ENCODE measurements around the gene SETDB1.

SETDB1 gene

DNA sequence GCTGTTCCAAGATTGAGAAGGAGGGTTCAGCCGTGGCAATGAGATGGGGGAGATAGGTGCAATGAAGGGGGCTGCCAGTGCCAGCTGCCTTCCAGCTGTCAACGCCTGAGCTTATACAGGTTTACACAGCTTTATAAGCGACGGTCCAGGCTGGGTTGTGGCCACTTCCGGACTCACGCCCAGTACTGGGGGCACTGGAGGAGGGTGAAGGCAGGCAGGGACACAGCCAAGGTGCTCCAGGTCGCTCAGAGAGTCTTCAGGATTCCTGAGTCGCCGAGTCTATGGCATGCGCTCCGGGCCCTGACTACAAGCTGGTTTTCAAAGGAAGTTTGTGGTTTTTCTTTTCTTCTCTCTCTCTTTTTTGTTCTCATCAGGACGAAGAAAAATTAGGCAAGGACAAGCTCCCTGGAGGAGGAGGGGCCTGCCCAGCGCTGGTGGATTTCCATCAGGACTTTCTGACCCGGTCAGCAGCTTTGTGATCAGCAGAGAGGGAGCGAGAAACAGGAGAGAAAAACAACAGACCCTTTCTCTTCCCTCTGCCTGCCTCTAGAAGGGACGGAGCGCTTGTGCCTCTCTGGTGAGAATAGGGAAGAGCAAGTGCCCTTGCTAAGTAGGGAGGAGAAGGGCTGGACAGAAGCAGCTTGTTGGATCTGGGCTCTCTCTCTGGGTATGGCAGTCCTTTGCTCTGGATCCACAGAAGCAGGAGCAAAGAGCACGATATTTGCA lies 80.3 kb downstream of the SETDB1 start, which contains the start of gene MINDY1:
Gene MINDY1 (minus strand): TSS at position 576 of the 726 bp plus-strand sequence. CDS start 4,285 bp downstream, outside the sequence.
- DNase-seq: no peak

DNA sequence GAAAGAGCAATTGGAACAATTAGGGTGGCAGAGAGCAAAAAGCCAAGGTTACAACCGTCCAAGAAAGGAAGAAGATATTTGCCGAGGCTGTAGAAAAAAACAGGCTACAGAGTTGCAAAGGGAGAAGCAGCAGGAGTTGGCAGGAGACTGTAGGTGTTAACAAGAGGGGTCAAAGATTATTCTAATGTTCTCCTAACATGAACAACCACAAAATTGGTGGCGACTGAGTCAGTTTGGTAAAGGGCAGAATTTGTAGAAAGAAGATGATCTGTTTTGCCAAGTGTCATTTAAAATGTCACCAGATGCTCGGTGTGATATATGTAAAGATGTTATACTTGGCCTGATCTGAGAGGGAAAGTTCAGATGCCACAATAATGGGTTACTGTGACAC lies 81.7 kb downstream of the SETDB1 start:
- DNase-seq: no peak

DNA sequence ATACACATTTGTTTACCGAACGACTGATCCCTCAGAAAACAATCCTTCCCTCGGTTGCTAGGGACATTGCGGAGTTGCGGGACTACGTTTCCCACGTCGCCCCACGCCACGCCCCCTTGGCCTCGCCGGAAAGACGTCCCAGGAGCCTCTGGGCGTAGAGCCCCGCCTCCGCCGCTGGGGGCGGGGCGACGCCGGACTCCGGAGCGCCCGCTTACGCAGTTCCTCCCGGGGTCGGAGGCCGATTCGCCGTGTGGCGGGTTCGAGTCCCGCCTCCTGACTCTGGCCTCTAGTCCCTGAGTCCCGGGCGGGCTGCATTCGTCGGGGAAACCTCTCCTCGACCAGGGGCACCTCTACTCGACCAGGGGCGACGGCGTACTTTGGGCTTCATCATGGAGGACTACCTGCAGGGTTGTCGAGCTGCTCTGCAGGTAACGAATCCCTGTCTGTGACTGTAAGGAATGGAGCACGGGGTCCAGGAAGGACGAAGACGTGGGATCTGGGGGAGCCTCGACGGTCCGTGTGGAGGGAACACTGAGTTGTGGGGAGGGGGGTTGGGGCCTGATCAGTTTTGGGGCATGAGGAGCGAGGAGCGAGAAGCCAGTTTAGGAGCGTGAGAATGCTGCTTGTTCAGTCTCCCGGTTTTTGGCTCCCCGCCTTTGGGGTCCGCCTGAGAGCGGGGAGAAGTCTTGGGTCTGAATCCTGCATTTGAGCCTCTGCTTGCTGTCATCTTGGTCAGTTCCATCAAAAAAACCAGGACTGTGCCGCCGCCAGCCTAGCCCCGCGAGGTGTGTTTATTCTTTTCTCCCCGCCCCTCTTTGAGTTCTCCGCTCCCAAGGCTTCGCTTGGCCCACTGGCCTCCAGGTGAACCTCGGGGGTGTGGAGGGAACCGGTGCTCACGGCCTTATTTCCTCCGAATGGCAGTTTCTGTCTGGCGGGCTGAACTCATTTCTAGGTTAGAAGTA lies 82.4 kb downstream of the SETDB1 start, which contains the start of gene PRUNE1:
Gene PRUNE1 (plus strand): TSS at position 206 of the 962 bp plus-strand sequence. CDS start 184 bp downstream, at position 390.
- DNase-seq: peak; percentile 97

- no peak for DNase-seq
Observed at GRCh38 chr1:151009206-151009587, 83.0 kb downstream of the SETDB1 start.

DNA sequence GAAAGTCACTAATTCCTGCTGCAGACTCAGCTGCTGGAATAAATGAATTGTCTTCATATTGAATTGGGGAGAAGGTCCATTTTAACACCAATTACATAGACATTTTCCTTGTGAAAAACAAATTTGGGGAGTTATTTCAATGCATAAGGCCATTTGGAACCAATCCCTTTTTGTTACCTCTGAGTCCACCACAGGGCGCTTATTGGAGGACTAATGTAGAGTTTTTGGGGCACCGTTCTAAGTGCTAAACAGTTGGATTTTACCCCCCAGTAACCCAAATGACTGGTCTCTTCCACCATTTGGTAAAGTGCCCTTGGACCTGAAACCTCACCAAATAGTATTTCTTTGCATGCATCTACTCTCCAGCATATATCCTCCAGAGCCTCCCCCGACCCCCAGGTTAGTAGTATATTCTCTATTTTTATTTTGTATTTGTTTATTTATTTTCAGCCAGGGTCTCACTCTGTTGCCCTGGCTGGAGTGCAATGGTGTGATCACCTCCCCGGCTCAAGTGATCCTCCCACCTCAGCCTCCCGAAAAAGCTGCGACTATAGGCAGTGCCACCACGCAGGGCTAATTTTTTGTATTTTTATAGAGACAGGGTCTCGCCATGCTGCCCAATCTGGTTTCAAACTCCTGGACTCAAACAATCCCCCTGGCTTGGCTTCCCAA lies 83.6 kb downstream of the SETDB1 start:
- no peak for DNase-seq

GRCh38 chr1:151010346-151010726 lies 84.2 kb downstream of the SETDB1 start:
- no peak for DNase-seq

DNA sequence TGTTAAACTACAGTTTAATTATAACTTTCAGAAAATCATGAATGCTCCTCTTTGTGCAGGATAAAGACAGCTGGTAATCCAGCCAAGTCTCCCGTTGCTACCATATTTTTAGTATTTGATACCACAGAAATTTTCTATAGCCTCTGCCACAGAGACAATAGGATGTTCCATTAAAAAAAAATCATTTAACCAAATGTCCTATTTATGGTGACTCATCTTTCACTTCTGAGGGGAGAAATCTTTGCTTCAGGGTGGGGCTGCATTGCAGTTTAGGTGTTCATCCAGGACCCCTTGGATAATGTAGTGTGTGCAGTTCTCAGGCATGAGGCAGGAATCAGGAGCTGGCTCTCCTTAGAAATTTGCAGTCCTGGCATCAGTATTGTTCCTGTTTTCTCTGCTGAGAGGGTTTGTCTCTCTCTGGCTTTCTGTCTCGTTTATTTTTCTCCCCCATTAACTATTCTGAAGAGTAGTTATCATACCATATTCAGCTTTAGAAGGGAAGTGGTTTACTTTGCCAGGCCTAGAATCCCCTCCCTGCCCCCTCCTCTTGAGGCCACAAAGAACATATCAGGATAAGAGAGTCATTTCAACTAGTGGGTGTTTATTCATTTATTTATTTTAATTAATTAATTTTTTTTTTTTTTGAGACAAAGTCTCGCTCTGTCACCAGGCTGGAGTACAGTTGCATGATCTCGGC lies 85.1 kb downstream of the SETDB1 start:
- no peak for DNase-seq

DNA sequence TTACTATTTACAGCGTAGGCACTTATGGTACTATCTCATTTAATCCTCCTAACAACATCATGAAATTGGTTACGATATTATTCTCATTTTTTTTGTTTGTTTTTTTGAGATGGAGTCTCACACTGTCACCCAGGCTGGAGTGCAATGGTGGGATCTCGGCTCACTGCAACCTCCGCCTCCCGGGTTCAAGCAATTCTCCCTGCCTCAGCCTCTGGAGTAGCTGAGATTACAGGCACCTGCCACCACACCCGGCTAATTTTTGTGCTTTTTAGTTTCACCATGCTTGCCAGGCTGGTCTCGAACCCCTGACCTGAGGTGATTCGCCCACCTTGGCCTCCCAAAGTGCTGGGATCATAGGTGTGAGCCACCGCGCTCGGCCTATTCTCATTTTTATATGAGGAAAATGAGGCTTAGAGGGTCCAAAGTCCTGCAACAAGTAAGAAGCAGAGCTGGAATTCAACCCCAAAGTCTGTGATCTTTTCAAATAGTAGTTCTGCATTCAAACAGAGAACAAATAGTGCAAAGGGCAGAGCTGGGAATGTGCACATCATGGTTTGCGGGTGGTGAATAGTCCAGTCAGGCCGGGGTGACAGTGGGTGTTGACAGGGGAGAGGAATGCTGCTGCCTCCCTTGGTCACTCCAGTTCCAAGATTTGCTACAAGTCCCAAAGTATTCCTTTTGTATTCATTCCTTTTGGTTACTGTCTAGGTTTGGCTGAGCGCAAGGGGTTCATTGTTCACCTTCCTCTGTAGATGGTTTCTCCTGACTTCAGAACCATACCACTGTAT lies 86.7 kb downstream of the SETDB1 start:
- DNase-seq: no peak

DNA sequence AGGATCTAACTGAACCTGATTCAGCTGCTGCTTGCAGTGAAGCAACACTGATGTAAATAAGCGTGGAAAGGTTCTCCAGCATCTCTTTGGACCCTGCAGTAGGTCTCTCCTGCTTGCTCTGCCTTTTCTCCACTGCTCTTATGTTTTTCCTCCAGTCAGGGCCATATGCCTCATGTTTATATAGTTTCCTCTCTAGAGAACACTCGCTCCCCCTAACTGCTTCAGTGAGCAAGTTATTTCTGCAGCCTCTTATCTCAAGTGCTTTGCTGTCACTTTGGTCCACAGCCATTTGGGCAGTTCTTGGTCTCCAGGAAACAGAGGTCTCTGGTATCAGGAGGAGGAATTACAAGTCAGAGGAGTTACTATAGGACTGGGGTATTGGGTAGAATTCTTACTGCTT lies 87.4 kb downstream of the SETDB1 start:
- no peak for DNase-seq

Measured in effector CD4-positive, alpha-beta T cell (primary cell).